Iris pigment epithelial cell (primary cell): ENCODE measurements around the gene RASGEF1C.
A peak's percentile ranks its signal among the peaks of the same experiment; 100 is the strongest.
"Not testable (repeated sequence)": the region's sequence is repeated elsewhere in the genome, so short reads cannot be mapped to it uniquely, and the experiment has no call there.

Experiments used
- DNase-seq: peaks from one replicate; pipeline ENCODE4 v3.0.0-alpha.2; 2011; ENCODE audit warnings: low read depth

The RASGEF1C gene

DNA sequence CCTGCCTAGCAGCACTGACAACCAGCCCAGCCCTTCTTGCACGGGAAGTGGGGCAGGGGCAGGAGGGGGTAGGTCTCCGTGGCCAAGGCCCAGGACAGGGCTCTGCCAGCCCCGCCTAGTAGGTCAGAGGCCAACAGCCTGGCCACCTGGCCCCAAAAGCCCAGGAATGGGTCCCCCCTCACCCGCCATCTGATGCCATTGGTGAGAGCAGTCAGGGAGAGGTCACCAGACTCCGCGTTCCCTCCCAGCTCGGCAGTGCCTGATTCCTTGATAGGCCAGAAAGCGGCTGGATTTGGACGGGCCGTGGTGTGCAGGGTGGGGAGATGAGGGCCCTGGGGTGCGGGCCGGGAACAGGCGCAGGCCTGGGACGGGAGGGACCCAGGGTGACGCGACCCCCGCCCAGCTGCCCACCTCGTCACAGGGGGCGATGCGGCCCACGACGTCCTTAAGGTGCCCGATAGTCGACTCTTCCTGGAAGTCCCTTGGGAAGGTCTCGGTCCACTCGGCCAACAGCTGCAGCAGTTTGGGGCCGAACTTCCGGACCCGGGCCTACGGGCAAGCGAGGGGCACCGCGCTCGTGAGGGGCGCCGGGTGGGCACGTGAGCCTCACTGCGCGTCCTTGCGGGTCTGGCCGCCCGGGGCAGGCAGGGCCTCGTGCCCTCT, 72.9 kb downstream of the RASGEF1C start:
- DNase-seq: no peak

DNA sequence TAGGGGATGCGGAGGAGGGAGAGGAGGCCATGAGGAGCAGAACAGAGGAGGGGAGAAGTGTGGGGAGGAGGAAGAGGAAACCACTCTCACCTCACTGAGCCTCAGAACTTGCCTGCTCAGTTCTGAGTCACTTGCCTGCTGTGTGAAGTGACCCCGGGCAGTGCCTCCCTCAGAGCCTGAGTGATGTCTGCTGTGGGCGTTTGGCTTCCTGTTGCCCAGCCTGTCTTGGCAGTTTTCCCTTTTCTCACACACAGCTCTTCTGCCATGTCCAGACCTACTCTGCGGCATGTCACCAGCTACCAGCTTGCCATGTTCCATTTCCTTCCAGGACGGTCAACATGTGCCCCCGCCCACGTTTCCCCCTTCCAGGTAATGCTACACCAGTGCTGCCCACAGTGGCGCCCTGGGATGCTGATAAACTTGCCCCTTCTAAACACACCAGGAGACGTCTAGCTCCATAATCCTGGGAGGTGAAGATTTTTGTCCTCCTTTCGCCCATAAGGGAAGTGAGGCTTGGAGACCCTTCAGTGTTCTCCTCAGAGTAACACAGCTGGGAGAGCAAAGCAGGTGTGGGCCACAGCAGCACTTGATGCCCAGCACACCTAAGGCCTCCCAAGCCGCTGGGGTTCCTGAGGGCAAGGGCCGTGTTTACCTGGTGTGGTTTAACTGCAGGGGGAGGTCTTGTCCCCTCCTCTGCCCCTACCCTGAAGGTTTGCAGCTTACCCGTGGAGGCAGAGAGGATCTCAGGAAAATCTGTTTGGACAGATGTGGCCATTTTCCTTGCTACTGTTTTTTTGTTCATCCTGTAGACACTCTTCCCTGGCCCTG, 73.7 kb downstream of the RASGEF1C start:
- peak; percentile 65 for DNase-seq

DNA sequence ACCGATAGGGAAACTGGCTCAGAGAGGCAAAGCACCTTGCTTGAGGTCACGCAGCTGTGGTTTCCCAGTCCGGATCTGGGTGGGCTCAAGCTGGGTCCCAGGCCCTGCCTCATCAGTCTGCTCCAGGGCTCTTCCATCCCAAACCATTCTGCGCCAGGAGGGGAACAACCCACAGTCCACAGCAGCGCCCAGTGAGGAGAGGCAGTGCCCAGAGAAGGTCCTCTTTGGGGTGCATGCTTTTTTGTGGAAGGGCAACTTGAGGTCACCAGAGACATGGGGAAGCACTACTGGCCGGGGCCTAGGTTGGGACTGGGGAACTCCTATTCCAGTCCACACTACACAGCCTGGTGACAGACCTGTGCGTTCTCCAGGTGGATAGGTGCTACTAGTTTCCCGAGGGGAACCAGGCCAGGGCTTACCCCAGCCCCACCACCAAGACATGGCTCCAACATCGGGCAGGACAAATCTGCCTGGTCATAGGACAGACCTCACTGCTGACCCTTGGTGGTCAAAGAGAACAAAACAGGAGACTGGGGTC, 75.0 kb downstream of the RASGEF1C start:
- no peak for DNase-seq

DNA sequence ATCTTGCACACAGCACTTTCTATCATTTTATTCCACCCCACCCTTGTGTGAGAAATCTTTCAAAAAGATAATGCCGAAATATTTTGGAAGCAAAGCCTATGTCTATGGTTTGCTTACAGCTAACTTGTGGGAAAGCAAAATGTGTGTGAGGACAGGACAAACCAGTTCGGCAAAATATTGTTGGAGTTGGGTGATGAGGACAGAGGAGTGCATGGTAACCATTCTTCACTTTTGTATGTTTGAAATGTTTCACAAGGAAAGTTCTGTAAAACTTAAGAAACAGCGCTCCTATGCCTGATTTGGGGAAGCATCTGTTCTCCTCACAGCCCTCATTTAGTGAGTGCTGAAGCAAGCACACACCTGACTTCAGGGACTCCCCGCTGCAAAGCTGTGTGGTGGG, 75.5 kb downstream of the RASGEF1C start:
- DNase-seq: no peak

DNA sequence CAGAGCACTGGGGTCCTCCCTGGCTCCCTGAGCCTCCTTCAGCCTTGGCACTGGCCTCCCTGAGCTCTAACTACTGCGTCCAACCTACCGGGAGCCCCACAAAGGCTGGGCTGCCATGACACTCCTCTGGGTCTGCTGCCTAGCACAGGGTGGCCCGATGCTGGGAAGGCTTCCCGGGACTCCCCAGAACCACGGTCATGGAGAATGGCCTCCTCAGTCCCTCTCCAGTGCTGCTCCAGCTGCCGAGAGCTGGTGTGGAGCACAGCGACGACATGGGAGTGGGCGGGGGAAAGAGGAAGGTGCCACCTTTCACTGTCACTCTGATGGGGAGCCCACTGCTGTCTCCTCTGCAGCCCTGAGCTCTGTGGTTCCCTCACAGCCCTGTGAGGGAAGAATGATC, 76.0 kb downstream of the RASGEF1C start:
- DNase-seq: no peak

DNA sequence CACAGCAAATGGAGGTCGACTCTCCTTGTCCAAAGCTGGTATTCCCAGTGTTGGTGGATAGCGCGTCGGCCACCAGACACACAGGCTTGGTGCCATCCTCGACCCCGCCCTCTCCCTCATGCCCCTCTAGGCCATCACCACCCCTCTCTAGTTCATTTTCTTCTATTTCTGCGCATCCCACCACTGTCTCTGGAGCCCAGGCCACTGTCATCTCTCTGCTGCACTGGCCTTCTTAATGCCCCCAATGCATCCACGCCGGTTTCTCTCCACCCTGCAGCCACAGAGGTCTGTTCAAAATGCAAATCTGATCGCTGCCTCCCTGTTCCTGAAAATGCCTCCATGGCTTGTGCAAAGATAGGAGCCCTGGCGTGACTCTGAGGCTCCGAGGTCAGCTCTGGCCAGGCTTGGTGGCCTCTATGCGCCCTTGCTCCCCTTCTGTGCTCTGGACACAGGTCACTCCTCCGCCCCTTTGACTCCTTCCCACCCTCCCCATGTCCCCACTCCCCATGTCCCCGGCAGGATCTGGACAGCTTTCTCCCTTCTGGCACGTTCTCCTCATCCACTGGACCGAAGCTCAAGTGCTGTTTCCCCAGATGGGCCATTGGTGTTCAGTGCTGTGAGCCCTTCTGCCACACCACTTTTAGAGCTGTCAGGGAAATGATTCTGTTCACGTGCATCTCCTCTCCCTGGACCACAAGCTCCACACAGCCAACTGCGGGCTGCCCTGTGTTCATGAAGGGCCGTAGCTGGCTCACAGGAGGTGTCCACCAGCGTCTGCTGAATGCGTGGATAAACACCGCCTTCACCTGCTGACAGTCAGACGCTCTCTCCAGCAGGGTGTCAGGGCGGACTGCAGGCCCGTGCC, 77.9 kb downstream of the RASGEF1C start:
- DNase-seq: no peak

DNA sequence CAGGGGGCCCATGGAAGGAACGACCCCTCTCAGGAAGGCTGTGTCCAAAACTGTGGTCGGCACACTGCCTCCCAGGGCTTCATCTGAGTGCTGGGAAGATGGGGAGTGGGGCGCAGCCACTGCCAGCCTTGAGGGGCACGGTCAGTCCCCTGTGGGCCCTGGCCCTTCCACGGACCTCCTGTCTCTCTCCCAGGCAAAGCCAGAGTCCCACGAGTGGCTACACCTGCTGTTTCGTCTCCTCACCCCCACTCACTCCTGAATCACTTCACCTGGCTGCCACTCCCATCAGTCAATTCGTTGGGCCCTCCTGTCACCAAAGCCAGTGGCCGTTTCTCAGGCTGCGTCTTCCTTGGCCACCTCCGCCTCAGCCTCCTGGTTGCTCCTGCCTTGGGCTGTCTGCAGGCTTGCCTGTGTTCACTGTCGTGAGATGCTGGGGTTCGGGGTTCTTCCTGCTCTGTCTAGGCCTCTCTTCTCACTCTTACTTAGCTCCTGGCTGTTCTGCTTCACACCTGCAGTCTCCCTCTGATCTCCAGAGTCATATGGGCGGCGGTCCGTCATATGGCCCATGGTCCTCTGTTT, 78.6 kb downstream of the RASGEF1C start:
- DNase-seq: no peak

DNA sequence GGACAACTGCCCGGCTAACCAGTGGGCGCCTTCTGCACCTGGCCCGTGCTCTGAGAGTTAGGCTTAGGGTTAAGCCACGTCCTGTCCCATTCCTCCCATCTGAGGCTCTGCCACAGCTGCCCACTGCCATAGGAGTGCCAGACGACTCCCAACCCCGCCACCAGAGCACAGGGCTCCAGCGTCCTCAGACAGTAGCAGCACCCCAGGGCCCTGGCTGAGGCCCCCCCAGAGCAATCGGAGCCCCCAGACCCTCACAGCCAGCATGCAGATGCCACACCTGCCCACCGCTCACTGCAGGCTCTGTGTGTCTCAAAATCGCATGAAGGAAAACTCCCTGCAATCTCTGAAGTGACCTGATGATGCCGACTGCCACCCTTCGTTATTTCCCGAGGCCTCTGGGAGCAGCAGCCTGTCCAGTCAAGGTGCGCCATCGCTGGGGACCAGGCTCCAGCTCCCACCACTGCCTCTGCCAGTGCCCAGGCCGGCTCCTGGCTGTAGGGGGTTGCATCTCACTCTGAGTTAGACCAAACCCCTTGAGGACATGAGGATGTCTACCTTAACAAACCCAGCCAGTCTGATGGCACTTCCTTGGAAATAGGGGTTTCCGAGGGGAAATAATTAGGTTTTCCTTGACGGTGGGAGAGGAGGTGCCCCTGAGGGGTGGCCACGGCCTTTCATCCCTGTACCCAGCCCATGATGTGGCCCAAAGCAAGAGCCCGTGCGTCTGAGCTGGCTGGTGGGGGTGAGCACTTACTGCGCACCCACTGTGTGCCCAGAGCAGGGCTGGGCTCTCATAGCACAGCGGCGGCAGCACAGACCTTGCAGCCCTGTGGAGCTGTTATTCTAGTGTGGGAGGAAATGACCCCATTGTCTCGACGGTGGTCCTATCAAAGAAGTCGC, 79.5 kb downstream of the RASGEF1C start:
- no peak for DNase-seq

DNA sequence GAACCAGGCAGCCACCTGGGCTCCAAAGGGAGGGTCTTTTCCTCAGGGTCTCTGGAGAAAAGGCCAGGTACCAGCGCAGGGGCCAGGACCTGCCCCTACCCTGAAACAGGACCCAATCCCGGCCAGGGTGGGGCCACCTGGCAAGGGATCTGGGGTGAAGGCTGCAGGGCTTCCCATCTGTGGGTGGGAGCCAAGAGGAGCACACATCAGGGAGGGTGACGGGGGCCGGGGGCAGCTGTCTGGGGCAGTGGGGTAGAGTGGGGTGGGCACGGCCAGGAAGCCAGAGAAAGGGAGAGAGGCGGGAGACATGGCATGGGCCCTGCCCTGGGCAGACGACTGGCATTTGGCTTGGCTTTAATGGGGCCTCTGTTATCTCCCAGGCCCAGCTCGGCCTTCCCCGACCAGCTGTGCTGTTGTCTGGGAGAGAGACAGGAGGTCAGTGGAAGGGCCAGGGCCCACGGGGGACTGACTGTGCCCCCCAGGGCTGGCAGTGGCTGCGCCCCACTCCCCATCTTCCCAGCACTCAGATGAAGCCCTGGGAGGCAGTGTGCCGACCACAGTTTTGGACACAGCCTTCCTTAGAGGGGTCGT, 80.2 kb downstream of the RASGEF1C start:
- DNase-seq: no peak

DNA sequence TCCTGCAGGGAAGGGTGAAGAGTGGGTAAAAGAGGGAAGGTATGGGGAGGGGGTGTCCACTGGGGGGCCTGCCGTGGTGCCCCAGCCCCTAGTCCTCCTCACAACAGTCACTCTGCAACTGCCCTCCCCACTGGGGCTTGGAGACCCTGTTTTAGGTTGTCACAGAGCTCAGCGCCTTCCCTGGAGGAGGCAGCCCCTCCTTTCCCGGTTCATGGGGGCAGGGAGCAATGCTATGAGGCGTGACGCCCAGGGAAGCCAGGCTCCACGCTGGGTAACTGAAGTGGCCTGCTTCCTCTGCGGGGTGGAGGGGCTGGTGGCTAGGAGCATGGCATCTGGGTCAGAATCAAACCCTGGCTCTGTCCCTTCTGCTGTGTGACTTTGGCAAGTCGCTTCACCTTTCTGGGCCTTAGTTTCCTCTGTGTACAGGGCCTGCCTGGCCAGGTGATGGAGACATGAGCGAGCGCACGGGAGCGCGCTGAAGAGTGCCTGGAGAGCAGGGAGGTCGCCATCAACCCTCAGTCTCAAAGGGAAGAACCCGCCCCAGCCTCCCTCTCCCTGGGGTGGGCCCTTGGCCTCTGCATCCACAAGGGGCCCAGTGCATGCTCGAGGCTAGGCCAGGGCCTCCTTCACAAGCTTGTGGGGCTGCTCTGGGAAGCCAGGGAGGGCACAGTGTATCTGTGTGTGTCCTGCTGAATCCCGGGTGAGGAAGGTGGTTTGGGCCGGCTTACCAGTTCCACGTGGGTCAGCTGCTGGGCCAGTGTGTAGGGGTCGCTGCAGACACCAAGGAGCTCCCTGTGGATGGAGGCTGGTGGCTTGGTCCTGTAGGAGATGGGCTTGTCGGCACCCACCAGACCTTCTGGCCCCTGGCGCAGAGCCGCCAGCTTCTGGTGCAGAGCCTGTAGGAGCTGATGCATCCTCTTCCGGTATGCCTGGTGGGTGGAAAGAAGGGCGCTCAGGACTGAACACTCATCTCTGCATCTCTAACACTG, 81.0 kb downstream of the RASGEF1C start:
- DNase-seq: no peak

DNA sequence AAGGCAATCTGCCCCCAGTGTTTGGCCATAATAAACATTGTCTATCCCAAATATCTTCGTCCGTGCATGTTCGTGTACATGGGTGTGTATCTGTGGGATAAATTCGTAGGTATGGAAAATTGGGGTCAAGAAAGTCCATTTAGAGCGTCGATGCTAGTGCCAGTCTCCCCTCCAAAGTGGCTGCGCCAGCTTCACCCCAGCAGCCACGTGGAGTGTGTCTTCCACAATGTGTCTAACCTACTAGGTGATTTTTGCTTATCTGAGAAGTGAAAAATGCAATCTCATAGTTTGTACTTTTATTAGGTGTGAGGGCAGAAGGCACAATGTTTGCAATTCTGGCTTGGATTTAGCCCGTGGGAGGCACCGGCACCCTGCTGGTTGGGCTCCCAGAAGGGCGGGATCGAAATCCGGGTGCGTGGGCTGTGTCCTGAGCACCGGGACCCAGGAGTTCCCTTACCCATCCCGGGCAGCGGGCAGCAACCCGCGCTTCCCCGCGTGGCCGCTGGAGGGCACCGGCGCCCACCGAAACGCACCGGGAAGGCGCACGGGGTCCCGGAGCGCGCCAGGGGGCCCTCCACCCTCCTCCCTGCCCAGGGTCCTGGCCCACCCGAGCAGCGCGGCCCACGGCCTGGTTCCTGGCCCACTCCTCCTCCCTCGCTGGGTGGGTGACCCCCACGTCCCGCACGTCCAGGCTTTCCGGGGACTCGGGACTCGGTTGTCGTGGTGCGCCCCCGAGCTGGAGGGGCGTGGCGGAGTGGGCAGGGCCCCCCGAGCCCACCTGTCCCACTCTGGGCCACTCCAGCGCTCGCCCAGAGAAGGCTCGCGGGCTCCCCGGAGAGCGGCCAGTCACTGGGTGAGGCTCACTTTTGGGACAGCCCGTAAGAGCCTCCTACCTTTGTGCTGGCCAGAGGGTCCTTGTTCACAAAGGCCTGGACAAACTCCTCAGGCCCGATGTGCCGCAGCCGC, 82.0 kb downstream of the RASGEF1C start:
- no peak for DNase-seq

DNA sequence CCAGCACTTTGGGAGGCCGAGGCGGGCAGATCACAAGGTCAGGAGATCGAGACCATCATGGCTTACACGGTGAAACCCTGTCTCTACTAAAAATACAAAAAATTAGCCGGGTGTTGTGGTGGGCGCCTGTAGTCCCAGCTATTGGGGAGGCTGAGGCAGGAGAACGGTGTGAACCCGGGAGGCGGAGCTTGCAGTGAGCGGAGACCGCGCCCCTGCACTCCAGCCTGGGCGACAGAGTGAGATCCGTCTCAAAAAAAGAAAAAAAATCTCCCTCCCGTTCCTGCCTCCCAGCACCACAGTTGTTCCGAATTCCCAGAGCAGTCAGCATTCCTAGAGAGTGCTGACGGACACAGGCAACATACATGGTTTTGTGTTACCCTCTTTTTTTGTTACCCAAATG, 82.9 kb downstream of the RASGEF1C start:
- not testable (repeated sequence) for DNase-seq

DNA sequence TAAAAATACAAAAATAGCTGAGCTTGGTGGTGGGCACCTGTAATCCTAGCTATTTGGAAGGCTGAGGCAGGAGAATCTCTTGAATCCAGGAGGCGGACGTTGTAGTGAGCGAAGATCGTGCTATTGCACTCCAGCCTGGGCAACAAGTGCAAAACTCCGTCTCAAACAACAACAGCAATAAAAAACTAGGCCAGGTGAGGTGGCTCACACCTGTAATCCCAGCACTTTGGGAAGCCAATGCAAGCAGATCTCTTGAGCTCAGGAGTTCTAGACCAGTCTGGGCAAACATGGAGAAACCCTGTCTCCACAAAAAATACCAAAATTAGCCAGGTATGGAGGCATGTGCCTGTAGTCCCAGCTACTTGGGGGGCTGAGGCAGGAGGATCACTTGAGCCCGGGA, 84.3 kb downstream of the RASGEF1C start:
- DNase-seq: not testable (repeated sequence)

DNA sequence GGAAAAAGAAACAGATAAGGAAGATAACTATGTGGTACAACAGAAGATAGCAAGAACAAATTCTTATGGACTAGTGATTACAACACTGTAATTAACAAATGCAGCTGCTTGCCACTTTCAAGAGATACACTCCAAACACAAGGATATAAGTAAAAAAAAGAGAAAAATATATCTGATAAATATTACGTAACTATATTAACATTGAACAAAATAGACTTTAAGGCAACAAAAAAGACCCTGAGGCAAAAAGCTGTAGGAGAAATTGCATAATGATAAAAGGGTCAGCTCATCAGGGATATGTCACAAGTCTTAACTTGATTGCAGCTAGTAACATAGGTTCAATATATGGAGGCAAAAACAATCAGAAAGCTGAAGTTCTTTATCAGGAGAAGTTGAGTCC, 86.1 kb downstream of the RASGEF1C start:
- DNase-seq: no peak

DNA sequence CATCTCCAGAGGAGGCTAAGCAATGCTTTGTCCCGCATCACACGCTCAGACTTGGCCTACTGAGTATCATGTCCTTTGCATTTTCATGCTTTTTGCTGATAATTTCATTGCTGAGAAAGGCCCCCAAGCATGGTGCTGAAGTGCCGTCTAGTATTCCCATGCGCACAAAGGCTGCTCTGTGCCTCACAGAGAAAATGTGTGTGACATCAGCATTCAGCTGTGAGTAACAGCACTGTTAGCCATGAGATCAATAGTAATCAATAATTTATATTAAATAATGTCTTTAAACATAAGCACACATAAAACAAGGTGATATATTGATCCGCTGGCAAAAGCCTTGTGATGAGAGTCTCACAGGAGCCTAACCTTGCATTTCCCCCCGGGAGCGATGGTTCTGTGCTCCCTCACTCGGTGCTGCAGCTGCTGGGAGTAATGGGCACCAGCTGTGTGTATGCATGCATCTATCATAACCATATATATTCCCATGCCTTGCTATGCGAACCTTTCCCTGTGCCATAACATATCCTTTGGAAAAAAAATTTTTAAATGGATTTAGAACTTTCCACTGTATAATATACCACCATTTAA, 87.1 kb downstream of the RASGEF1C start:
- DNase-seq: no peak

DNA sequence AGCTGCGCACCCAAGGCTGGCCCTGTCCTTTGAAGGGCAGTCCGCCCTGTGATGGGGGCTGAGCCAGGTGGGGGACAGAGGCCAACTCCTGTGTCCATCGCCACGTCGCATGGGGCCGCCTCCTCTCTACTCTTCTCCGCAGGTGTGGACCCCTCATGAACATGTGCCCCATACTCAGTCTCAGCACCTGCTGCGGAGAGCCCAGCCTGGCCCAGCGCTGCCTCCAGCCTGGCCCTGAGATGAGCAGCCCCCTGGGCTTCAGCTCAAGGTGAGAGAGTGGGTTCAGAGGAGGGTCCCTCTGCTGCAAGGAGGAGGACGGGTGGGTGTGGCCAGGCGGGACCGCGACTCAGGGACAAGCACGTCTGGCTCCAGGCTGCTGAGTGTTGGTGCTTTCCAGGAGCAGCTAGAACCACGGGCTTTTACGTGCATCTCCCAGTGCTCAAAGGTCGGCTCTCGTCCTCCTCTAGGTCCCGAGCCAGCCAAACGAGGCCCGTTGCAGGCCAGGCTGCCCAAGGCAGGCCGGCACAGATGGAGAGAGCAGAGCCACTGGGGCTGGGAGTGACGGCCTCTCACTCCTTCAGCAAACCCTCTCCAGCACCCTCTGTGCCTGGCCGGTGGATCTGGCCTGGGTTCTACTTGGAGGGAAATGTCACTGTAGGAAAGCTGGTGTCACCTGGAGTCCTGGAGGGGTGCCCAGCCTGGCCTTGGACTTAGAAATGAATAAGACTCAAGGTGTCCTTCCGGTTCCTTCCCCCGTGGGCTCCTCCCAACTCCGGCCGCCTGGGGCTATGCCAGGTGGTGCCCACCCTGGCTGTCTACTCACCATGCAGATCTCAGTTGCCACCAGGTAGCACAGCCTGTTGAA, 88.5 kb downstream of the RASGEF1C start:
- DNase-seq: no peak

DNA sequence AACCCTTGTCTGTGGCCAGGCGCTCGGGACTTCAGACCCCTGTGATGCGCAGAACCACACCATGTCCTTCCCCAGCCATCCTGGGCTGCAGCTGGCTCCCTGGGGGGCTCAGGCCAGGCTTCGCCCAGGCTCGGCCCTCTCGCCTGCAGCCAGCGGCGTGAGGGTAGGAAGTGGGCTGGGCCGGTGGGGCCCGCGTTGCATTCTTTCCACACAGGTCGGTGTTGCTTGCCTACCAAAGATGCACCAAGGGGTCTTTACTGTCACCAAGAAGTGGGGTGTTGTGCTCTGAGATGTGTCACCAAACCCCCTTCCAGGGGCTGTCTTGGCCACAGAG, 89.1 kb downstream of the RASGEF1C start:
- no peak for DNase-seq
